Epithelial cell of umbilical artery (primary cell): Measurements from ENCODE around the gene CCDC136. TPM values are rescaled to one million over a fixed set of nuclear protein-coding genes. Genes with fewer than 3 reads are reported as not detected.

Experiments
- total RNA-seq: library from RNA; depleted of rRNA; stranded (reverse); fragments of >200 nt; gene quantifications from 2 replicates; pipeline ENCODE4 v1.2.3, GENCODE V29; 2014

CCDC136 gene
- total RNA-seq = 1.6 and 3.8 TPM in 2 replicates

DNA sequence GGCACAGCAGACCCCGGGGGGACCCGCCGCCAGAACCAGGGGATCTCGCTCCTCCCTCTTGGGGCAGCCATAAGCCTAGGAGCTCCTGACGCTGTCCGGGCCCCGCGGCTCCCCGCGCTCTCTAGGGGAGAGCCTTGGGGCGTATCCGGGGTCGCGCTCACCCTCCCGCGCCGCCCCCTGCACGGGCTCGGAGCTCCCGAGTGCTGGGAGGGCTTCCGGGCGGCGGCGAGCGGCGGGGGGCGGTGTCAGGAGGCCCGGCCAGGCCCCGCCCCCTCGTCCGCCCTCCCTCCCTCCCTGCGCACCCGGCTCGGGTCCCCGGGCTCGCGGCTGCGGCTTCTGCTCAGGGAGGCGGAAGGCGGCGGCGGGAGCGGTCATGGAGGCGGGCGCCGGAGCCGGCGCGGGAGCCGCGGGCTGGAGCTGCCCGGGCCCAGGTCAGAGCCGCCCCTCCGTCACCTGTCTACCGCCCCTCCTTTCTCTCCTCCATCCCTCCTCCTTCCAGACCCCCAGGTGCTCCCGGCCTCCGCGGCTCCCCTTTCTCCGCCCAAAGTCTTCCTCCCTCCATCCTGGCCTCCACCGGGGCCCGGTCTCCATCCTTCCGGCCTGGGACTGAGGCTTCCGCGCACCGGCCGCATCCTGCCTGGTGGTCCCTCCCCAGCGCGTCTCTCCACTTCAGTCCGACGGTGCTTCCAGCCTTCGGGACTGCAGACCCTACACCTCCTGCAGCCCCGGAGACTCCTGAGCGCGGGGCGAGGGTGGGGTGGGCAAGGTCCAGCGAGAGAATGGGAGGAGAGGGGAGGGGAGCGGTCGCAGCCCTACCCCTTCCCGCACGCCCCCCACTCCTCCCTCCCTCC, at the start of gene CCDC136:
TSS of gene CCDC136 (plus strand) at position 848 of the 851 bp plus-strand sequence. CDS start 444 bp downstream, outside the sequence.

GRCh38 chr7:128775744-128776474, 15.9 kb upstream of the CCDC136 start, which contains the start of gene OPN1SW:
TSS of gene OPN1SW (minus strand) at chr7:128775794. CDS start at chr7:128775781, 13 bp downstream.

DNA sequence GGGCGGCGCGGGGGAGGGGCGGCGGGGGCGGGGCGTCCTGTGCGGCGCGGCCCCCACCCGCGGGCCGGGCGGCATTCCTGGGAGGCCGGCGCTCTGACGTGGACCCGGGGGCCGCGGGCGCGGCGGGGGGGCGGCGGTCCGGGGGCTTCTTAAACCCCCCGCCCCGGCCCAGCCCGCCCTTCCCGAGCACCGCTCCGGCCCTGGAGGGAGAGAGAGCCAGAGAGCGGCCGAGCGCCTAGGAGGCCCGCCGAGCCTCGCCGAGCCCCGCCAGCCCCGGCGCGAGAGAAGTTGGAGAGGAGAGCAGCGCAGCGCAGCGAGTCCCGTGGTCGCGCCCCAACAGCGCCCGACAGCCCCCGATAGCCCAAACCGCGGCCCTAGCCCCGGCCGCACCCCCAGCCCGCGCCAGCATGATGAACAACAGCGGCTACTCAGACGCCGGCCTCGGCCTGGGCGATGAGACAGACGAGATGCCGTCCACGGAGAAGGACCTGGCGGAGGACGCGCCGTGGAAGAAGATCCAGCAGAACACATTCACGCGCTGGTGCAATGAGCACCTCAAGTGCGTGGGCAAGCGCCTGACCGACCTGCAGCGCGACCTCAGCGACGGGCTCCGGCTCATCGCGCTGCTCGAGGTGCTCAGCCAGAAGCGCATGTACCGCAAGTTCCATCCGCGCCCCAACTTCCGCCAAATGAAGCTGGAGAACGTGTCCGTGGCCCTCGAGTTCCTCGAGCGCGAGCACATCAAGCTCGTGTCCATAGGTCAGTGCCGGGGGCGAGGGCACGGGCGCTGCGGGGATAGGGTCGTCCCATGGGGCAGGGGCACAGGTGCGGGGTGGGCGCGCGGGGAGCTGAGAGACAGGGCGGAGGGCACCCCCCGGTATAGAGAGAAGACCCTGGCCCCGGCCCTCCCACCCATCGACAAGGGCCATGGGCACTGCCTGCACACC, 38.7 kb downstream of the CCDC136 start, which contains the start of gene FLNC:
TSS of gene FLNC (plus strand) at position 176 of the 947 bp plus-strand sequence. CDS start at position 408, 232 bp downstream.

DNA sequence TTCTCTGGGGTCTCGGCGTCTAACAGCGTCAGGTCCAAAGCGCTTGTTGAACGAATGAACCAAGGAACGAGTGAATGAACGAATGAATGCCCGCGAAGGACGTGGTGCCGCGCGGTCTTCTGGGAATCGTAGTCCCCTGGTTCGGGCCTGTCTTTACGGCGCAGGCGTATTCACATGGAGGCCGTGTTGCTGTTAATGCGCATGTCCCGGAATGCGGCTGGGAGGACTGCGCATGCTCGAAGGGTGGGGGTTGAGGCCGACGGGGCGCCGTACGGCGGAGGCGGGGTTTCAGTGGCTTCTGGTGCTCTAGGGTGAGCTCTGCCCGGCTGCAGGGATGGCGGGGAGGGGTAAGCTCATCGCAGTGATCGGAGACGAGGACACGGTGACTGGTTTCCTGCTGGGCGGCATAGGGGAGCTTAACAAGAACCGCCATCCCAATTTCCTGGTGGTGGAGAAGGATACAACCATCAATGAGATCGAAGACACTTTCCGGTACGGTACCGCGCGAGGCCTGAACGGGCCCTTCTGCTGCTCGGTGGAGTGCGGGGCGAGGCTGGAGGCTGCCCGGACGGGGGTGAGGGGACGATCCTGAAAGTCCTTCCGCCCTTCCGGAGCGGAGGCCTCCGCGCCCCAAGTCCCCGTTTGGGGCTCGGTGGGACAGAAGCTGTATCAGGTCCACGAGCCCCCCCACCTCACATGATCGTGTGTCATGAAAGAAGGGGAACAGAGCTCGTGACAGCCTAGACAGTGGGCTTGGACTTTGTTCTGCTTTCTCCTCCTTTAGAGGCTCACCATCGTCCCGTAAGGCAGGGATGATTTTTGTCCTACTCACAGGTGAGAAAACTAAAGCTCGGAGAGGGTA, 71.0 kb downstream of the CCDC136 start, which contains the start of gene ATP6V1F:
TSS of gene ATP6V1F (plus strand) at position 286 of the 862 bp plus-strand sequence. CDS start at position 335, 49 bp downstream.

Other genes starting within 250 kb of the CCDC136 start
- 0.32 and 0.46 TPM in 2 replicates for gene GARIN1A, start 119.7 kb upstream of the CCDC136 start, total RNA-seq
- gene CALU, start 52.6 kb upstream of the CCDC136 start, total RNA-seq = 560 and 563 TPM in 2 replicates
- gene OPN1SW, start 16.2 kb upstream of the CCDC136 start, total RNA-seq = not detected in 2 replicates
- 66.6 and 74.8 TPM in 2 replicates for gene FLNC, start 38.4 kb downstream of the CCDC136 start, total RNA-seq
- 115 and 150 TPM in 2 replicates for gene ATP6V1F, start 70.9 kb downstream of the CCDC136 start, total RNA-seq
- gene KCP, start 118.7 kb downstream of the CCDC136 start, total RNA-seq = under 0.01 TPM in 1 of 2 replicates, not detected in the other
- 0.32 and 1.7 TPM in 2 replicates for gene IRF5, start 146.0 kb downstream of the CCDC136 start, total RNA-seq